IPS-11a (cell line): Measurements from ENCODE around the gene GFM2.
"Not testable (repeated sequence)": the region's sequence is repeated elsewhere in the genome, so short reads cannot be mapped to it uniquely, and the experiment has no call there.

ENCODE experiments used
- H3K4me3 ChIP-seq: one replicate; pipeline ENCODE4 v1.5.1; 2013; ENCODE audit warnings: low read depth, low read length, control low read depth

The GFM2 gene

GRCh38 chr5:74717596-74717995 is 49.3 kb downstream of the GFM2 start:
- no peak overlapping the region for H3K4me3 ChIP-seq

- no peak overlapping the region for H3K4me3 ChIP-seq
Observed at GRCh38 chr5:74693191-74693590, 73.7 kb downstream of the GFM2 start.

- H3K4me3 ChIP-seq = no peak overlapping the region
Observed at GRCh38 chr5:74686962-74687751, 79.8 kb downstream of the GFM2 start.

- H3K4me3 ChIP-seq = peak overlapping the region; percentile 72
Observed at GRCh38 chr5:74685979-74686631, 80.8 kb downstream of the GFM2 start.

GRCh38 chr5:74684900-74685851 is 81.7 kb downstream of the GFM2 start, which contains the start of gene HEXB:
Gene HEXB, plus strand, starts transcription at chr5:74685233. Its CDS starts 28 bp downstream, at chr5:74685261.
- H3K4me3 ChIP-seq = peak within 1 kb of the TSS; percentile 72

- no peak overlapping the region for H3K4me3 ChIP-seq
Observed at GRCh38 chr5:74679966-74680365, 87.0 kb downstream of the GFM2 start.

GRCh38 chr5:74679300-74679699 is 87.6 kb downstream of the GFM2 start:
- H3K4me3 ChIP-seq = not testable (repeated sequence)

GRCh38 chr5:74678123-74678522 is 88.8 kb downstream of the GFM2 start:
- H3K4me3 ChIP-seq = not testable (repeated sequence)

GRCh38 chr5:74676466-74676865 is 90.5 kb downstream of the GFM2 start:
- not testable (repeated sequence) for H3K4me3 ChIP-seq

- no peak overlapping the region for H3K4me3 ChIP-seq
Observed at GRCh38 chr5:74673011-74673790, 93.7 kb downstream of the GFM2 start.

GRCh38 chr5:74672215-74672877 is 94.6 kb downstream of the GFM2 start:
- H3K4me3 ChIP-seq = no peak overlapping the region
